ENCODE results near the gene GABRD.

The GABRD gene

DNA sequence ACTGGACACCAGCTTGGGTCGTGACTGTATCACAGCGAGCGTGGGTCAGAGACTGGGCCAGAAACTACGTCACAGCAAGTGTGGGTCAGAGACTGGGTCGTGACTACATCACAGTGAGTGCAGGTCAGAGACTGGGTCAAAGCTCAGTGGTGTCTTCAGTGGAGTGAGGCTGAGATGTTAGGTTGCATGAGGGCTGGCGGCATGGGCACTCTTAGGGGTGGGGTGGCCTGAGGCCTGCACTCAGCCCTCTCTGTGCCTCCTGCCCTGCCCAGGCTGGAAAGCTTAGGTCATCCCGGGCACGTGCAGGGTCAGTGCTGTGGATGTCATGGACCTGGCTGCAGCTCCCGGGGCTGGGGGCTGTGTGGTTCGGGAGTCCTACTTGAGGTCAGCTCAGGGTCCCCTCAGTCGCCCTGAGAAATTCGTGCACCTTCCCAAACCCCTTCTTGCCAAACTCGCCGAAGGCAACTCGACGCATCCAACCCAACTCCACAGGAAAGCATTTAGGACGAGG lies 34.5 kb upstream of the GABRD start:
- DNase-seq (ENCODE audit: low read depth in 1 of 2, low spot score in 1 of 2): no peak

DNA sequence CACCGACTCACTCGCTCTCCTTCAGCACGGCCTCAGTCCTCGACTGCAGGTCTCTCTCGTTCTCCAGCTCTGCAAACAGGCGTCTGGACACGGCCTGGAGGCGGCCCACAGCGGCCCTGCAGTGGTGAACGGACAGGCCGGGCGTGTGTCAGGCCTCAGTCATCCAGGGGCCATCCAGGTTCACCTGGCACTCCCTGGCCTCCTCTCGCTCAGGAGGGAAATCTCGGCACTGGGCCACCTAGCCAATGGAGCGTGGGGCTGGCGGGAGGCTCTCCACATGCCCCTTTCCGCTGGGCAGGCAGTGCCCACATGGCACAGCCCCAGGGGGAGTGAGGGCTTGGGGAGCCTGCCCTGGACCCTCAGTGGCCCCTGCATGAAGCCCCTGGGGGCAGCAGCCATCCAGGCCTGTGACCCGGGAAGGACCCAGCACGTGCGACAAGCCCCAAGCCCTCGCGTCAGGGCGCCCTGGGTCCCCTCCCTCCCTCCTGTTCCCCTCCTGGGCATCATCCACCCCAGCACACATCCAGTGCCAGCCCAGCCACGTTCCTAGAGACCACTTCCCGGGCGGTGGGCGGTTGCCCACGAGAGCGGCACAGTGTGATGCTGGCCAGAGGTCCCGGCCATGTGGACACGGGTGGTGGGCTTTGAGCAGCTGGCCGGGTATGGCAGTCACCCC lies 33.6 kb upstream of the GABRD start:
- DNase-seq (ENCODE audit: low read depth in 1 of 2, low spot score in 1 of 2): no peak

DNA sequence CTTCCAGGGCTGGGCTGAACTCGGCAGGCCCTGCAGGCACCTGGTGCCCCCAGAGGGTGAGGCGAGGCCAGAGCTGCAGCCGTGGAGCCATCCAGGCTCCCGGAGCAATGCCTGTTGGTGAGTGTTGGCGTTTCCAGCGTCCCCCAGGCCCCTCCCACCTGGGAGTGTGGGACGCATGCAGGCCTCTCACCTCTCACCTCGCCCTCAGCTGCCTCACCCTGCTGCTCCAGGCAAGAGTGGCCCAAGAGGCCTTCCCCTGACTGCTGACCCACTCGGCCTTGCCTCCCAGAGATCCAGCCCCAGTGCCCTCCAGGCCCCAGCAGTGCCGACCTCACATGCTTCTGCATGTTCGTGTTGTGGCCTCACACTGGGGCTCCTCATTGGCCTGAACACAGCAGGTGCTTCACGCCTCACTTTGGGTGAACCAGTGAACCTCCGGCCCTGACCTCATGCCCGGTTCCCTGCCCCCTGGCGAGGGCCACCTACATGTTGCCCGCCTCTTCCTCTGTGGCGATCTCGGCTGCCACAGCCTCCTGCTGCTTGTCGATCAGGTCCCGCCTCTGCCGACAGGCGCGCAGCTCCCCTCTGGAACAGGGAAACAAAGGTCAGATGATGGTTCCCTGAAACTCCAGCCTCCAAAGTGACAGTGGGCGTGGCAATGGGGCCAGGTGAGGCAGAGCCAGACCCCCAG lies 32.5 kb upstream of the GABRD start:
- no peak for DNase-seq (ENCODE audit: low read depth in 1 of 2, low spot score in 1 of 2)

DNA sequence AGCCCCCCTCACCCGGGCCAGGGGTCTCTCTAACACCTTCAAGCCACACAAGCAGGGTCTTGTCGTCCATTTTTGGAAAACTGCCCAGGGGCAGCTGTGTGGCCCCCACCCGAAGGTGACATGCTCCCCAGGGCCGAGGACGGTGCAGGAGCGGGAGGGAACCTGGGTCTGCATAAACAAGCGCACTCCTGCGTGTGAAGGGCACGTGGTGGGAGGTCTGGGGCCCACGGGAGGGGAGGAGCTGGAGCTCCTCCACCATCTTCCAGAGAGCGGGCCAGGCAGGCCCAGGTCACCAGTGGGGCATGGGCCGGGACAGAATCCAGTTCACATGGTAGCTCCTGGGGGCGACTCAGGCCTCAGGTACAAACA lies 32.0 kb upstream of the GABRD start:
- no peak for DNase-seq (ENCODE audit: low read depth in 1 of 2, low spot score in 1 of 2)

DNA sequence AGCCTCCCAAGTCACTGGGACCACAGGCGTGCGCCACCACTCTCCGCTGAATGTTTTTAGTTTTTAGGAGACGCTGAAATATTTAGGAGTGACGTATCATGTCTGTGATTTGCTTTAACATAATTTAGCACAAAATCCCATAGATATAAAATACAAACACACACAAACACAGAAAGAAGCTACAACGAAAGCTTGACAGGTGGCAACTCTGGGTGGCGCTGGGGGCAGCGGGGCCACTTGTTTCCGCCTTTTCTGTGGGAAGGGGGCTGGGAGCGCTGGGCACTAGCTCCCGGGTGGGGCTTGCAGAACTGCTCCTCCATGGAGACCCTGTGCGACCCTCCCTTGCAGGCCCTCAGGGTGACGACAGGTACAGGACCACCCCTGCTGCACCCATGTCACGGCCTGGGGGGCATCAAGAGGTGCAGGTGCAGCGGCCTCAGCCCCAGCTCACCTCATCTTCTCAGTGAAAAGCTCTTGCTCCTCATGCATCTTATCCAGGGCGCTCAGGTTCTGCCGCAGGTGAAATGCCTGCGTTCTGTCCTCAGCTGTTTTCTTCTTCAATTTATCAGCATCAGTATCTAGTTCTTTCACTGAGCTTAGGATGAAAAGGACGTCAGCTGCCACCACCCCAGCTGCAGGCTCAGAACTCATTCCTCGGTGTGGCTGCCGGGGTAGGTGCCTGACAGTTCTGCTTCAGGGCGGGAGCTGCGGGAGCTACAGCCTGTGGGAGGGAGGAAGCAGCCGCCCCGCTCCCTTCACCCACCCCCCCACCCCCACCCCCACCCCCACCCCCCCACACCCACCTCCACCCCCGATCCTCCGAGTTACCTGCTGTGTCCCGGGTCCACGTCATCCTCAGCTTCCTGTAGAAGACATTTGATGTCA lies 30.8 kb upstream of the GABRD start:
- no peak for DNase-seq (ENCODE audit: low read depth in 1 of 2, low spot score in 1 of 2)

DNA sequence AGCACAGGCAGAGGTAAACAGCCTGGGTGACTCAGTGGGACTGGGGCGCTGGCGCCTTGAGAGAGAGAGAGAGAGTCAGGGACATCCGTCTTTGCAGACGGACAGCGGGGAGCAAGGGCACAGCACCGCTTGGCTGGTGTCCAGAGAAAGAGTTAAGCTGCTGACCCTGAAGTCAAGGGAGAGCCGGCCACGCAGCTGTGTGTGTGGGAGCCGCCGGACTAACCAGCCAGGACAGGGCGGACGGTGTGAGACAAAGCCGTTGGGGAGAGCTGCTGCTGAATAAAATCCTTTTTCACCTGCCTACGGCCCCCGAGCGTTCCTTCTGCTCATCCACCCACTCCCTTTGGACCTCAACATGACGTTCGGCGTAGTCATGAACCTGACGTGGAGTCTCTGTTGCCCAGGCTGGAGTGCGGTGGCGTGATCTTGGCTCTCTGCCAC lies 30.0 kb upstream of the GABRD start:
- DNase-seq (ENCODE audit: low read depth in 1 of 2, low spot score in 1 of 2): no peak

DNA sequence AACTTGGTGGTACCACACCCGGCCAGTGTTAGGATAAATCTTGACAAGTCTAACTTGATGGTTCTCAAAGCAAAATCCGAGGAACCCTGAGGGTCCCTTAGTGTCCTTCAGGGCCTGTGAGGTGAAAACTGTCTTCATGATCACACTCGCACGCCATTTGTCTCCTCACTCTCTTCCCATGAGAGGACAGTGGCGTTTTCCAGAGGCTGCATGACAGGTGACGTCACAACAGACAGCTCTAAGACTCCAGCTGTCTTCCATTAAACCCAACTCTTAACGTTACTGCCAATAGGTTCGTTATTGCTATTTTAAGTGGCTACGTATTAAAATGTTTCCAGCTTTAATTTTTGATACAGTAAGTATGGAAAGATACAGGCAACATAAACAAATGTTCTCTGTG lies 29.4 kb upstream of the GABRD start:
- no peak for DNase-seq (ENCODE audit: low read depth in 1 of 2, low spot score in 1 of 2)

DNA sequence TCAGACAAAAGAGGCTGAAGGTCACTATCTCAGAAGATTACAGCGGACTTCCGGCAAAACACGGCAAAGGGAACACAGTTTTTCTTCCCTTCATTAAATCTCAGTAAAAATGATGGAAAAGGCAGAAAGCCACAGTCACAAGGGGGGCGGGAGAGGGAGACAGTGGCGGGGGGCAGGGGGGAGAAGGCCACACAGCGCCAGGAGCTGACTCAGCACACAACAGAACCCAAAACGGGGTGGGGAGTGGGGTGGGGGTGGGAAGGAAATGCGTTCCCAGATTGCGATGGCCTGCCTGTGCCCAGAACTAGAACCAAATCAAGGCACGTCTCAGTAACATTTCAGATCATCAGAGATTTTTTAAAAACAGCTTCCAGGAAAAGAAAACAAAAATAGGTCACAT lies 28.9 kb upstream of the GABRD start:
- no peak for DNase-seq (ENCODE audit: low read depth in 1 of 2, low spot score in 1 of 2)

DNA sequence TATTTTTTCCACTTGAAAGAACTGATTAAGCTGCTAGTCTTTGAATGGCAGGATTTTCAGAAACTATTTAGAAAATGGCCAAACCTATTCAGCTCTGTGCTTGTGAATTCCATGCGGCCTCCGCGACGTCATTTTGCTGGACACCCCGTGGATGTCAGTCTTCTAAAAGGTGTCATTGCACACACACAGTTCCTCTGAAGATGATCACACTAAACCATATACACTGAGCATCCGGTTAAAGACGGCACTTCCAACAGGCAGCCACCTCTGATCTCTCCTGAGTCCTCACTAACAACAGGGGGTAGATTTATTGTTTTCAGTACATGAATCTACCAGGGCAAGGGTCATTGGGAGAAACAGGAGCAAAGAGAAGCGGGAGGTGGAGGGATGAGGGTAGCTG lies 24.6 kb upstream of the GABRD start:
- no peak for DNase-seq (ENCODE audit: low read depth in 1 of 2, low spot score in 1 of 2)

DNA sequence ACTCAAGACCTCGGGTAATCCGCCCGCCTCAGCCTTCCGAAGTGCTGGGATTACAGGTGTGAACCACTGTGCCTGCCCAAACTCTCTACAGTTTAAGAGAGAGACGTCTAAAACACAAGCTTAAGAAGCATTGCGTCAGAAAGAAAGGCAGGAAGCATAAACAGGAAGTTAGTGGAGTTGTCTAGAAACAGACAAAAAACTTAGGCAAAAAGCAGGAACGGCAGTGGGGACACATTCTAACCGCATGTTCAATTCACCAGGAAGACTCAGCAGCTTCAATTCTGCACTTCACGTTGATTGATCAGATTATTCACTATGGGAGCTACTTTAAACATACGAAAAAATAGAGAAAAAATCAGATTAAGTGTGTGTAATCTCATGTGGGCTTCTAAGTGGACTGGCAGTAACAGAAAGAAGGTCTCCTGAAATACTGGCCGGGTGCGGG lies 22.9 kb upstream of the GABRD start:
- DNase-seq (ENCODE audit: low read depth in 1 of 2, low spot score in 1 of 2): no peak

DNA sequence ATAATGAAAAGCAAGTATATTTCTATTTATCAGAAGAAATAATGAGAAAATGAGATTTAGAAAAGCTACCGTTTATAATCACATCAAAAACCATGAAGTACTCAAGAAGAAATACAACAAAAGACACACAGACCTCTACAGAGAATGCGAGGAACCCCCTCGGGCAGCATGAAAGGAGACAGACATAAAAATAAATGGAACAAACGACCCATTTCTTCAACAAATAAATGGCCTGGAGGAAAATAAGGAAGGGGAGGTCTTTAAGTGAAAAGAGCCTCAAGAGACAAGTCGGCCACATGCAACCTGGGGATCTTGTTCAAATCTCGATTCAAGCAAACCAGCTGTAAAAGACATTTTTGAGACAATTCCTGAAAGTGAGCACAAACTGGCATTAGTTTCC lies 21.6 kb upstream of the GABRD start:
- DNase-seq (ENCODE audit: low read depth in 1 of 2, low spot score in 1 of 2): no peak

DNA sequence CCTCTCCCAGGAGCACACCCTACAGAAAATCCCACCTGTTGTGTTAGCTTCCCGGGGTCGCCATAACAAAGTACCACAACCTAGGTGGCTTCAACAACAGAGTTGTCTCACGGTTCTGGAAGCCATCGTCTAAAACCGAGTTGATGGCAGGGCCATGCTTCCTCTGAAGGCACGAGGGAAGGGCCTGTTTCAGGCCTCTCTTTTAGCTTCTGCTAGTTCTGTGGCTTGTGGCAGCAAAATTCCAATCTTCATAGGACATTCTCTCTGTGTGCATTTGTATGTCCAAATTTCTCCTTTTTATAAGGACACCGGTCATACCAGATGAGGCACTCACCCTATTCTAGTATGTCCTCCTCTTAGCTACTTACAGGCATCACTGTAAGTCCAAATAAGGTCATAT lies 18.7 kb upstream of the GABRD start:
- DNase-seq (ENCODE audit: low read depth in 1 of 2, low spot score in 1 of 2): no peak

DNA sequence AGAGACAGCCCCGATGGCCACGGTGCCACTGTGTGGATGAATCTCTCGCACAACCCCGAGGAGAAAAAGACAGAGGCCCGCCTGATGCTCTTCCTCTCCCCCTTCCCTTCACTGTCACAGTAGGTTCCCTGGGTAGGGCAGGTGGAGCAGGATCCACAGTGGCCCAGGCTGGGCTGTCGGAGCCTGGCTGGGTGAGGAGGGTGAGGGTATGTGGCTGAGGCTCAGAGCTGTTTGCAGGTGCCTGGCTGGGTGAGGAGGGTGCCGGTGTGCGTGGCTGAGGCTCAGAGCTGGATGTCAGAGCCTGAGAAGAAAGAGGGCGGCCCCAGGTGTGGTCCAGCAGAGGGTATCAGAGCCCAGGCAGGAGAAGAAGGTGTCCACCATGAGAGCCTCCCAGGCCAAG lies 18.3 kb upstream of the GABRD start:
- no peak for DNase-seq (ENCODE audit: low read depth in 1 of 2, low spot score in 1 of 2)

DNA sequence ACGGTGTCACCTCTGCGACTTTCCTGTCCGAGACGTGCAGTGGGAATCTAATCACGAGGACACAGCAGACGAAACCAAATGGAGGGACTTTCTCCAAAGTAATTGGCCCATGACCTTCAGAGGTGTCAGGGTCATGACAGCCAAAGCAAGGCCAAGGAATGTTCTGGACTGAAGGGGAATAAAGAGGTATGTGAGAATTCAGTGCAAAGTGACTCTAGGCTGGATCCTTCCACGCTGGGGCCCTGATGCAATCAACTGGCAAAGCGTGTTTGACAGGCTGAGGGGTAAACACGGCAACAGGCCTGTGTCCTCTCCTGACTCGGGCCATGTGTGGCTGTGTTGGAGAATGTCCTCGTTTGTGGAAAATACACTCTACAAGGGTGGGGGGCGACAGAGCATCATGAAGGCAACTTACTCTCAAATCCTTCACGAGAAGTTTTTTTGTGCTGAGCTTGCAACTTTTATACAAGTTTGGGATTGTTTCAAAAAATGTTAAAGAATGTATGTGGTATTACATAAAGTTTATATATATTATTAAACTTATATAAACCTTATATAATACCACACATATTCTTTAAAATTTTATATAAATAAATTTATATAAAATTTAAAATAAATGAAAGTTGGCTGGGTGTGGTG lies 17.3 kb upstream of the GABRD start:
- no peak for DNase-seq (ENCODE audit: low read depth in 1 of 2, low spot score in 1 of 2)

DNA sequence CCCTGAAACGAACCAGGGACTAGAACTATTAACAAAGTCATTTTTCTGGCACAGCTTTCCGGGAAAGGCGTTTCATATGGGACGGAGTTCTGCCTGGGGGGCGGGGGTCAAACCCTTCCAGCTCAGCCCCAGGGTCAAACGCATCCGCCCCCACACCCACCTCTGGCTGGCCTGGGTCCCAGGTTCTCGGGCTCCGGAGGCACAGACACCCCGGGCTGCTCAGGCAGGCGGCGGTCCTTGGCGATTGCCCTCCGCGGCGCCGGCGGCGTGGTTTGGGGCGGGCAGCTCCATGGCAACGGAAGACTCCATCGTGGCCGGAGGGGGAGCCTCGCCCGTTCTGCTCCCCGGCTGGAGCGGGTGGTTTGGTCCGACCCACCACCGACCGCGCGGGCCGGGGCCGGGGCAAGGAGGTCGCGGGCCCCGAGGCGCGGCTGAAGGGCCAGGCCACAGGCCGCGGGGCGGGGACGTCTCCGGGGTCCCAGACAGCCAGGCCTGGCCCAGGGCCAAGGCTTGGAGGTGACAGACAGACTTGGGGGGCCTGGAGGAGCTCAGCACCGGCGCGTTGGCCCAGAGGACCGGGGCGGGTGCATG lies 15.5 kb upstream of the GABRD start, which contains the start of gene CFAP74:
TSS of gene CFAP74 (minus strand) at position 246 of the 591 bp plus-strand sequence. CDS start 12,830 bp downstream, outside the sequence.
- no peak for DNase-seq (ENCODE audit: low read depth in 1 of 2, low spot score in 1 of 2)

DNA sequence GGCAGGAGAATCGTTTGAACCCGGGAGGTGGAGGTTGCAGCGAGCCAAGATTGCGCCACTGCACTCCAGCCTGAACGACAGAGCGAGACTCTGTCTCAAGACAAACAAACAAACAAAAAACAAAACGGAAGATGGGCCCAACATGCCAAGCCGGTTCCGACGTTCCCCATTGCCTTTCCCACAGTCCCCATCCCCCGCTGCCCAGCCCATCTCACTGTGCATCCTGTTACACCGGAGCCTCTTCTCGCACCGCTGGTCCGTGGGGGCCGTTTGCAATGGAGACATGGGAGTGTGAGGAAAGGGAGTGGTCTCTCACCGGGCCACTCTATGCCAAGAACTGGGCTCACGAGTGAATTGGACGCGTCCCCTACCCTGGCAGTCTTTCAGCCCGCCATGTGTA lies 14.3 kb upstream of the GABRD start:
- DNase-seq (ENCODE audit: low read depth in 1 of 2, low spot score in 1 of 2): no peak

DNA sequence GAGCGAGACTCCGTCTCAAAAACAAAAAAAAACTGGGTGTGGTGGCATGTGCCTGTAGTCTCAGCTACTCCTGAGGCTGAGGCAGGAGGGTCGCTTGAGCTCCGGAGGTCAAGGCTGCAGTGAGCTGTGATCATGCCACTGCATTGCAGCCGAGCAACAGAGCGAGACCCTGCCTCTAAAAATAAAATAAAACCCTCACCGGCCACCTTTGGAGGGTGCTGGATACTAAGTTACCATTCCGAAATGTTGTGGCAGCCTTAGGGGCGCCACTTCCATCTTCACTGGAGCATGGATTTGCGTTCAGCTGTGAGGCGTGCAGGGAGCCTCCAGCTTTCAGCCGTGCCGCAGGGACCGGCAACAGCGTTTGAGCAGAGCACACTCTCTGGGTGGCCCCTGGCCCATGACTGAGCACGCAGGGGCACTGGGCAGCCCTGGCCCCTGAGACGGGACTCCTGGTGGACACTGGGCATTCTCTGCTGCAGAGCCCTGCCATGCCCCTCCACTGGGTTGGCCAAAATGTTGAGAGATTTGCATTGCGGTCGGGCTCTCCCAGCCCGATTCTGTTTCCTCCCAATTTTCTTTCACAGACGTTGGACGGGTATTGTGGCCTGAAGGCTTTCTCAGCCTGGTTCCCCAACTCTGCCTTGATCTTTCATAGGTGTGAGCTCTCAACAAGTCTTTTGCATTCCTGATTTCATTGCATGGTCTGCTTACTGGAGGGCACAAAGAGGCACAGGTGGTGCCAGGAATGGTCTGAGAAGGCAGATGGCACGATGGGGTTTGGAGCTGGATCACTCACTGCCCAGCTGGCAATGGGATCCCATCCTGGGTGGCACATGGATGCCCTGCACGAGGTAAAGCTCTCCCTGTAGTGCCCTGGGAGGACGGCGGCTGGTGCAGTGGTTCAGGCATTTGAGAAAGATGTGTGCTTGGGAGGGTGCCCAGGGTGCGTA lies 9.8 kb upstream of the GABRD start:
- no peak for DNase-seq (ENCODE audit: low read depth in 1 of 2, low spot score in 1 of 2)

DNA sequence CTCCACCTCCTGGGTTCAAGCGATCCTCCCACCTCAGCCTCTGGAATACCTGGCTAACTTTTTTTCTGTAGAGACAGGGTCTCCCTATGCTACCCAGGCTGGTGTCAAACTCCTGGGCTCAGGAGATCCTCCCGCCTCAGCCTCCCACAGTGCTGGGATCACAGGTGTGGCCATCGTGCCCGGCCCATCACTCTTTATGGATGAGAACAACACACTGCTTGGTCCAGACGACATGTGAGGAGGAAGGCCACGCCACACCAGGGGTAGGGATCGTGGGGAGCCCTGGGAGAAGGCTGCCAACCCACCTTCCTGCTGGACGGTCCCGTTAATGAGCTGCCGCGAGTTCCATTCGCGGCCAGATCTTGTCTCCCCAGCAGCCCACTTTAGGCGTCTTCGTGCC lies 5.0 kb upstream of the GABRD start:
- DNase-seq (ENCODE audit: low read depth in 1 of 2, low spot score in 1 of 2): no peak
